CD4-positive, CD25-positive, alpha-beta regulatory T cell (primary cell): Measurements from ENCODE around the gene R3HCC1L. TPM values are rescaled to one million over a fixed set of nuclear protein-coding genes. Genes with fewer than 3 reads are reported as not detected.
"Not testable (repeated sequence)": the region's sequence is repeated elsewhere in the genome, so short reads cannot be mapped to it uniquely, and the experiment has no call there.

Experiments
- ATAC-seq, 2 donors: fragments of 150-1000 bp; cut with Tn5 transposase; one replicate each; pipeline ENCODE4 v1.10.0; 2021; ENCODE audit warnings: low read depth in 2 of 2, moderate number of reproducible peaks in 2 of 2, moderate library complexity in 1 of 2
- DNase-seq, 3 donors: peaks; one replicate each; pipeline versions ENCODE4 v3.0.0 to v3.0.0-alpha.2; 2012 to 2022; ENCODE audit warnings: mixed read lengths in 1 of 3
- H3K27ac ChIP-seq: one replicate; pipeline ENCODE4 v1.7.0; 2013; ENCODE audit warnings: mild to moderate bottlenecking, low read length; ENCODE audit not compliant: insufficient read depth, poor library complexity, severe bottlenecking
- H3K27me3 ChIP-seq: one replicate; pipeline ENCODE4 v1.7.0; 2013; ENCODE audit warnings: low read length; ENCODE audit not compliant: control insufficient read depth, insufficient read depth
- H3K36me3 ChIP-seq: one replicate; pipeline ENCODE4 v1.7.0; 2013; ENCODE audit warnings: mild to moderate bottlenecking, low read length, moderate library complexity; ENCODE audit not compliant: control insufficient read depth, insufficient read depth
- H3K4me1 ChIP-seq: 2 replicates; pipeline ENCODE4 v1.7.0; 2013; ENCODE audit warnings: mild to moderate bottlenecking, low read length; ENCODE audit not compliant: insufficient read depth, control insufficient read depth, poor library complexity, severe bottlenecking
- H3K4me3 ChIP-seq: one replicate; pipeline ENCODE4 v1.7.0; 2013; ENCODE audit warnings: low read depth, mild to moderate bottlenecking, low read length, moderate library complexity
- H3K9me3 ChIP-seq, 2 experiments: 1 replicate in 1 of 2; 2 replicates in 1 of 2; pipeline ENCODE4 v1.7.0; 2013; ENCODE audit warnings: low read length in 2 of 2, mild to moderate bottlenecking in 1 of 2, moderate library complexity in 1 of 2; ENCODE audit not compliant: control insufficient read depth in 2 of 2
- H3K27ac Mint-ChIP-seq, 3 donors: one replicate each; pipeline ENCODE4 v1.8.0; 2020 to 2022; ENCODE audit warnings: mild to moderate bottlenecking in 3 of 3, mixed read lengths in 3 of 3, moderate library complexity in 2 of 3
- H3K27me3 Mint-ChIP-seq: one replicate; pipeline ENCODE4 v1.8.0; 2022; ENCODE audit warnings: mild to moderate bottlenecking, mixed read lengths
- H3K36me3 Mint-ChIP-seq: one replicate; pipeline ENCODE4 v1.8.0; 2020; ENCODE audit warnings: mixed read lengths
- H3K4me1 Mint-ChIP-seq, 4 donors: one replicate each; pipeline ENCODE4 v1.8.0; 2020 to 2022; ENCODE audit warnings: mixed read lengths in 4 of 4, mild to moderate bottlenecking in 1 of 4
- H3K4me3 Mint-ChIP-seq, 4 donors: one replicate each; pipeline ENCODE4 v1.8.0; 2020 to 2022; ENCODE audit warnings: mild to moderate bottlenecking in 4 of 4, mixed read lengths in 4 of 4, moderate library complexity in 3 of 4
- H3K9me3 Mint-ChIP-seq, 7 donors: one replicate each; pipeline ENCODE4 v1.8.0; 2020 to 2022; ENCODE audit warnings: mixed read lengths in 7 of 7, mild to moderate bottlenecking in 3 of 7, moderate library complexity in 2 of 7
- polyA plus RNA-seq, 4 donors: library from polyadenylated mRNA; unstranded; fragments of 300-500 nt; fragmentation: Illumina TruSeq; gene quantifications; one replicate each; pipeline ENCODE4 v1.2.3, GENCODE V29; 2021
- total RNA-seq: library from RNA; stranded (reverse); gene quantifications from one replicate; pipeline ENCODE4 v1.2.3, GENCODE V29; 2022

Gene R3HCC1L
- total and polyA plus RNA-seq, 5 donors from 2014 or later: 10.4 to 29.7 (median 13.3) TPM

DNA sequence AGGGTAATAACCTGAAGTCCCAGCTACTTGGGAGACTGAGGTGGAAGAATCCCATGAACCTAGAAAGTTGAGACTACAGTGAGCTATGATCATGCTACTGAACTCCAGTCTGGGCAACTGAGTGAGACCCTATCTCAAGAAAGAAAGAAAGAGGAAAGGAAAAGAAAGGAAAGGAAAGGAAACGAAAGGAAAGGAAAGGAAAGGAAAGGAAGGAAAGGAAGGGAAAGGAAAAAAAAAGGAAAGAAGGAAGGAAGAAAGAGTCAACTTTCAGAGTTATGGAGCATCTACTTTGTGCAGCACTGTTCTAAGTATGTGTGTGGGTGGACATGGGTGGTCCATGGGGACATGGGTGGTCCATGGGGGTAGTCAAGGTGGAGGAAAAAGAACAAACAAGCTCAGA, 24.1 kb upstream of the R3HCC1L start:
- H3K4me3 Mint-ChIP-seq: no peak overlapping the region
- Histone ChIP-seq H3K36me3 (no peaks in the 10 kb centered on the region), H3K4me3 (no peak overlapping the region), H3K4me1 (no peaks in the 10 kb centered on the region), H3K9me3 (no peaks in the 10 kb centered on the region), H3K27me3 (peaks cover 18% of the 10 kb centered on the region), H3K27ac (no peak overlapping the region)
- no peak overlapping the region for H3K27ac Mint-ChIP-seq
- H3K36me3 Mint-ChIP-seq: no peaks in the 10 kb centered on the region
- no peak for DNase-seq
- H3K9me3 Mint-ChIP-seq: peaks cover 0 to 1% (median 0%) of the 10 kb centered on the region in 7 donors
- ATAC-seq: no peak
- peaks cover 34% of the 10 kb centered on the region for H3K27me3 Mint-ChIP-seq
- H3K4me1 Mint-ChIP-seq: no peaks in the 10 kb centered on the region

DNA sequence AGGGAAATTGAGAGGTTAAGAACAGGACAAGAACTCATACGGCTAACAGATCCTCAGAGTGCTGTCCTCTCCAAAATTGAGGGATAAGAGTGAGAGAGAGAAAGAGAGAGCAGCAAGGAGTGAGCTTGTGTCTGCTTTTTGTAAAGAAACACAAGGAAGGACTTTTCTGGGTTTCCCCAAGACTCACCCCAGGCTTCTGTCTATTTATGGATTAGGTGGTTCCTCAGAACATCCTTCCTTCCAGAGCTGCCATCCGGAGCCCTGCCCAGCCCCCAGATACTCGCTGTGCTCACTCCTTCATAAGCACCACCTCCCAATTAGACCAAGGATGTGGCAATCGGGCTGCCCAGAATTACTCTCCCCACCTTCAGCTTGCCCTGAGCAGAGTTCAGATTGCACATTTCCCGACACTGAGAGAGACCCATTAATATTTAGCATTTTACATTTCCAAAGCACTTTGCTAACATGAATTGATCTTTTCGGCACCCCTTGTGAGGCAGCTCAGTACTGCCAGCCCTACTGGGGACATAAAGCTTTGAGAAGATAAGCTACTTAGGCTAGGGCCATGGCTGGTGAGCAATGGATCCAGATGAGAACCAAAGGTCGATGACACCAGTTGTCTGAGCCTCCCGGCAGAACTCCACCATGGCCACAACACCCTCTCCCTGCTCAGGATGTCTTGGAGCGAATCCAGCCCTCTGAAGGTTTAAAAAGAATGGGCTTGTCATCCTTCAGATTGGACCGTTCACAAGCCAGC, 19.2 kb upstream of the R3HCC1L start:
- Histone ChIP-seq H3K36me3 (no peaks in the 10 kb centered on the region), H3K4me1 (no peaks in the 10 kb centered on the region), H3K27me3 (peaks cover 15% of the 10 kb centered on the region), H3K27ac (no peak overlapping the region), H3K4me3 (no peak overlapping the region), H3K9me3 (no peaks in the 10 kb centered on the region)
- no peaks in the 10 kb centered on the region for H3K4me1 Mint-ChIP-seq
- H3K9me3 Mint-ChIP-seq: peaks cover 0 to 8% (median 0%) of the 10 kb centered on the region in 7 donors
- no peak overlapping the region for H3K27ac Mint-ChIP-seq
- no peak overlapping the region for H3K4me3 Mint-ChIP-seq
- DNase-seq (no peak), ATAC-seq (no peak)
- no peaks in the 10 kb centered on the region for H3K36me3 Mint-ChIP-seq
- peaks cover 34% of the 10 kb centered on the region for H3K27me3 Mint-ChIP-seq

DNA sequence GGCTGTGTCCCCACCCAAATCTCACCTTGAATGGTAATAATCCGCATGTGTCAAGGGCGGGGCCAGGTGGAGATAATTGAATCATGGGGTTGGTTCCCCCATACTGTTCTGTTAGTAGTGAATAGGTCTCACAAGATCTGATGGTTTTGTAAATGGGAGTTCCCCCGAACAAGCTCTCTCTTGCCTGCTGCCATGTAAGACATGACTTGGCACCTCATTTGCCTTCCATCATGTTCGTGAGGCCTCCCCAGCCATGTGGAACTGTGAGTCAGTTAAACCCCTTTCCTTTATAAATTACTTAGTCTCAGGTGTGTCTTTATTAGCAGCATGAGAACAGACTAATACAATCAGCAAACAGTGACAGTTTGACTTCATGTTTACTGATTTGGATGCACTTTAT, 14.6 kb upstream of the R3HCC1L start:
- peaks cover 51% of the 10 kb centered on the region for H3K27me3 Mint-ChIP-seq
- H3K36me3 ChIP-seq: no peaks in the 10 kb centered on the region
- peaks cover 5% of the 10 kb centered on the region for H3K36me3 Mint-ChIP-seq
- no peaks in the 10 kb centered on the region for H3K4me1 ChIP-seq
- peaks cover 16% of the 10 kb centered on the region for H3K27me3 ChIP-seq
- ATAC-seq (no peak), DNase-seq (no peak)
- no peak overlapping the region for H3K27ac Mint-ChIP-seq
- H3K4me3 ChIP-seq: no peak overlapping the region
- H3K4me1 Mint-ChIP-seq: no peaks in the 10 kb centered on the region
- peaks cover 4 to 27% (median 11%) of the 10 kb centered on the region in 7 donors for H3K9me3 Mint-ChIP-seq
- H3K4me3 Mint-ChIP-seq: no peak overlapping the region
- H3K27ac ChIP-seq: no peak overlapping the region
- H3K9me3 ChIP-seq: peaks cover 10 to 14% of the 10 kb centered on the region in 2 experiments

DNA sequence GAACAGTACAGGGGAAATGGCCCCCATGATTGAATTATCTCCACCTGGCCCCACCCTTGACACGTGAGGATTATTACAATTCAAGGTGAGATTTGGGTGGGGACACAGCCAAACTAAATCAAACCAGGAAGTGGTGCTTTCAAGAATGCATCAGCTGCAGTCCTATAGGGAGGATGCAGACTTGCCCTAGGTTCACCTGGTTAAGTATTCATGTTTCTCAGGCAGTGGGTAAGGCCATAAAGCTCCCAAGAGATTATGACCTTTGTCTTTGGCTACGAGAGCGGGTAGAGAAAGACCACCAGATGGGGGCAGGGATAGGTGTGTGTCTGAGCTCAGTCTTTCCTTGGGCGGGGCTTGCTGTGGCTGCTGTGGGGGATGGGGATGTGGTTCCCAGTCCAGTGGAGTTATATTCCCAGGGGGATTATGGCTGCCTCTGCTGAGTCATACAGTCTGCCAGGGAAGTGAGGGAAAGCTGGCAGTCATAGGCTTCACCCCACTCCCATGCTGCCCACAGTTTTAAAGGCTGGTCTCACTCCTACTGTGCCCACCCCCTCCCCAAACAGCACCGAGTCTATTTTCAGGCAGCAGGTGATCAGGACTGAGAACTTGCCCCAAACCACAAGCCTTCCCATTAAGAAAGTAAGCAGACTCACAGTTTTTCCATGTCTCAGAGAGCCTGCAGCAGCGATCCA, 8.4 kb upstream of the R3HCC1L start:
- Histone ChIP-seq H3K9me3 (peaks cover 10 to 14% of the 10 kb centered on the region in 2 experiments), H3K36me3 (no peaks in the 10 kb centered on the region), H3K27me3 (peaks cover 26% of the 10 kb centered on the region), H3K4me3 (no peak overlapping the region), H3K4me1 (no peaks in the 10 kb centered on the region), H3K27ac (no peak overlapping the region)
- H3K9me3 Mint-ChIP-seq: peaks cover 4 to 27% (median 8%) of the 10 kb centered on the region in 7 donors
- peaks cover 5% of the 10 kb centered on the region for H3K36me3 Mint-ChIP-seq
- H3K27me3 Mint-ChIP-seq: peaks cover 55% of the 10 kb centered on the region
- H3K4me1 Mint-ChIP-seq: no peaks in the 10 kb centered on the region
- no peak overlapping the region for H3K4me3 Mint-ChIP-seq
- no peak overlapping the region for H3K27ac Mint-ChIP-seq
- no peak for DNase-seq
- no peak for ATAC-seq

DNA sequence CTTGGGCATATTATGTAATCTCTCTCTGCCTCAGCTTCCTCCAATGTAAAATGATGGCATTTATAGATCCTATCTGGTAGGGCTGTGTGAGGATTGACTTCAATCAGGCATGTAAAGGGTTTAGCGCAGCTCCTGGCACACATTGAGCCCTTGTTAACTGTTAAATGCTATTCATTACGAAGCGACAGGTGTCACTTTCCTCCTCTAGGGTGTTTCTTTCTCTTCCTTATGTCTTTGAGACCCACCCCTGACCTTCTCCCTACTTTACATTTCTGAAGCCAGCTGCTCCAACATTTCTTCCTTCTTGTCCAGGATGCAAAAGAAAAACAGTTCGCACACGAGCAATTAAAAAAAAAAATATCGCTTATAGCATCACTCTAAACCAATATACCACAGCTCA, 5.7 kb upstream of the R3HCC1L start:
- Histone ChIP-seq H3K4me1 (no peaks in the 10 kb centered on the region), H3K27me3 (peaks cover 10% of the 10 kb centered on the region), H3K9me3 (no peaks in the 10 kb centered on the region), H3K4me3 (no peak overlapping the region), H3K36me3 (no peaks in the 10 kb centered on the region), H3K27ac (no peak overlapping the region)
- no peak for ATAC-seq
- H3K4me1 Mint-ChIP-seq: peaks cover 0 to 4% (median 0%) of the 10 kb centered on the region in 4 donors
- H3K27ac Mint-ChIP-seq: no peak overlapping the region
- H3K27me3 Mint-ChIP-seq: peaks cover 39% of the 10 kb centered on the region
- no peak overlapping the region for H3K4me3 Mint-ChIP-seq
- no peaks in the 10 kb centered on the region for H3K36me3 Mint-ChIP-seq
- no peak for DNase-seq
- peaks cover 0 to 7% (median 3%) of the 10 kb centered on the region in 7 donors for H3K9me3 Mint-ChIP-seq

DNA sequence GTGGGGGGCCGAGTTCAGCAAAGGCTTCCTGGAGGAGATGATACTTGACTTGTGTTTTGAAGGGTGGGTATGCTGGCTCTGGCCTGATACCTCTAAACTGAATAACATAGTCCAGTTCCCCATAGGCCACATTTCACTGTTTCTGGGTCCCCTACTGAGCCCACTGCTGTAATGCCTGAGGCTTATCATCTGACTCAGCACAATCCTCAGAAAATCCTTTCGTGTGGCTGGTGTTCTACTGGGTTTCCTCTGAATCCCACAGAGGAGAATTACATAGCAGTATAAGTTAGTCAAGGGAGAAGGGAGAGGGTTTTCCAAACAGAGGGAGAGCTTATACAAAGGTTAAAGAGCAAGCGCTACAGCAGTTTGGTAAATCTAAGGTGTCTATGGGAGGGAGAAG, 2.8 kb upstream of the R3HCC1L start:
- ATAC-seq: no peak

DNA sequence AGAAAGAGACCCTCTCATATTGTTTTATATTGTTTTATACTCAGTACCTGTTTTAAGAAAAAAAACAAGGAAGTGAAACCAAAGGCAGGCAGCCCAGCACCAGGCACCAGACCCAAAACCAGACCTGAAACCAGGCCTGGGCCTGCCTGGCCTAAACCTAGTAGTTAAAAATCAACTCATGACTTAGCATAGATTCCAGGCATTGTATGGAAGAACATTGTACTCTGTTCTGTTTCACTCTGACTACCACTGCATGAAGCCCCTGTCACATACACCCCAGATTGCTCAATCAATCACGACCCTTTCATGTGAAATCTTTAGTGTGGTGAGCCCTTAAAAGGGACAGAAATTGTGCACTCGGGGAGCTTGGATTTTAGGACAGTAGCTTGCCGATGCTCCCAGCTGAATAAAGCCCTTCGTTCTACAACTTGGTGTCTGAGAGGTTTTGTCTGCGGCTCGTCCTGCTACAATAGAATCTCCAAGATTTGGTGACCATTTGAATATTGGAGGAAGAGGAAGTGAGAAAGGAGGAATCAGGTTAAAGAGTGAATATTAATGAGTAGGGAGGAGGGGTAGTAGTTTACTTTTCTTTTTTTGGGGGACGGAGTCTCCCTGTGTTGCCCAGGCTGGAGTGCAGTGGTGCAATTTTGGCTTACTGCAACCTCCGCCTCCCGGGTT, 1.2 kb upstream of the R3HCC1L start:
- H3K27ac ChIP-seq, H3K9me3 ChIP-seq, H3K27me3 Mint-ChIP-seq, H3K9me3 Mint-ChIP-seq, DNase-seq, ATAC-seq, H3K36me3 Mint-ChIP-seq, H3K4me3 ChIP-seq, H3K27me3 ChIP-seq, H3K36me3 ChIP-seq: not testable (repeated sequence)
- Mint-ChIP-seq H3K4me1 (peaks cover 7 to 42% (median 31%) of the 10 kb centered on the region in 4 donors), H3K4me3 (peak overlapping the region; percentile 53 to 93 (median 67)), H3K27ac (peak overlapping the region in 1 of 3 donors; percentile 96)
- H3K4me1 ChIP-seq: peaks cover 29% of the 10 kb centered on the region

More for the DNA sequence above, 2.8 kb upstream of the R3HCC1L start:
- no peak for DNase-seq
- Mint-ChIP-seq H3K27ac (no peak overlapping the region), H3K4me1 (peaks cover 0 to 26% (median 18%) of the 10 kb centered on the region in 4 donors), H3K9me3 (peaks cover 0 to 2% (median 0%) of the 10 kb centered on the region in 7 donors), H3K36me3 (no peaks in the 10 kb centered on the region), H3K27me3 (peaks cover 18% of the 10 kb centered on the region), H3K4me3 (peak overlapping the region in 1 of 4 donors; percentile 16)
- Histone ChIP-seq H3K27me3 (peaks cover 7% of the 10 kb centered on the region), H3K4me1 (peaks cover 17% of the 10 kb centered on the region), H3K9me3 (no peaks in the 10 kb centered on the region), H3K36me3 (no peaks in the 10 kb centered on the region), H3K4me3 (no peak overlapping the region), H3K27ac (no peak overlapping the region)
